Endothelial cell of umbilical vein (primary cell): Measurements from ENCODE around the gene SLC6A1. TPM values are rescaled to one million over a fixed set of nuclear protein-coding genes. Genes with fewer than 3 reads are reported as not detected.

ENCODE experiments used
- BruUV-seq: library from RNA; stranded (reverse); fragments of 400-500 nt; replicated peaks from 2 replicates; lab custom pipeline; 2021; lab: Mats Ljungman, UMichigan
- CTCF ChIA-PET: fragments of 300-600, 350-600 bp; sonication (Branson Sonifier 250); formaldehyde crosslinking; loops from one replicate; lab custom pipeline; 2021; ENCODE audit warnings: antibody characterized with exemption, inconsistent platforms; lab: Charles Lee
- POLR2A ChIA-PET: fragments of 300-600, 350-600 bp; sonication (Branson Sonifier 250); formaldehyde crosslinking; loops from one replicate; lab custom pipeline; 2021; ENCODE audit warnings: antibody characterized with exemption, inconsistent platforms; lab: Charles Lee
- DNase-seq: peaks from one replicate; pipeline ENCODE4 v3.0.0-alpha.2; 2011; ENCODE audit warnings: low read depth, low spot score
- FAIRE-seq: peaks from 2 replicates; lab custom pipeline; 2011; peaks lifted over from hg19 to GRCh38; lab: Jason Lieb, UNC
- H2AFZ ChIP-seq: 2 replicates; pipeline ENCODE4 v1.6.0; 2012; ENCODE audit warnings: low read depth, low read length, control low read depth, inconsistent platforms
- H3K27ac ChIP-seq: 2 replicates; pipeline ENCODE4 v1.5.1; 2011; ENCODE audit warnings: low read depth, mild to moderate bottlenecking, control low read depth, low read length, moderate library complexity; ENCODE audit not compliant: insufficient read depth
- H3K27me3 ChIP-seq, 2 experiments: 2 replicates each; pipeline versions ENCODE4 v1.6.0 to v1.6.1; 2011; ENCODE audit warnings: low read length in 2 of 2, mixed read lengths in 1 of 2; ENCODE audit not compliant: control insufficient read depth in 2 of 2, insufficient read depth in 2 of 2
- H3K36me3 ChIP-seq, 2 experiments: 2 replicates in 1 of 2; 3 replicates in 1 of 2; pipeline ENCODE4 v1.5.1; 2011; ENCODE audit warnings: low read length in 2 of 2, mild to moderate bottlenecking in 1 of 2, moderate library complexity in 1 of 2; ENCODE audit not compliant: control insufficient read depth in 2 of 2, insufficient read depth in 2 of 2; ENCODE audit errors: extremely low read depth in 1 of 2
- H3K4me1 ChIP-seq: 3 replicates; pipeline ENCODE4 v1.5.1; 2011; ENCODE audit warnings: mild to moderate bottlenecking, low read length; ENCODE audit not compliant: control insufficient read depth, insufficient read depth; ENCODE audit errors: extremely low read depth
- H3K4me2 ChIP-seq: 2 replicates; pipeline ENCODE4 v1.6.1; 2011; ENCODE audit warnings: low read length, control low read depth, mixed read lengths; ENCODE audit not compliant: insufficient read depth
- H3K4me3 ChIP-seq, 3 experiments: fragments of 200-600 bp in 1 of 3; sonication (generic), shearing (Covaris generic) in 1 of 3; replicated peaks in 1 of 3; 2 replicates each; pipeline ENCODE4 v1.5.1; 2011 to 2016; ENCODE audit warnings: control low read depth in 3 of 3, low read length in 3 of 3, mild to moderate bottlenecking in 2 of 3, inconsistent platforms in 1 of 3, low read depth in 1 of 3, moderate library complexity in 1 of 3; ENCODE audit not compliant: insufficient read depth in 1 of 3
- H3K79me2 ChIP-seq: 2 replicates; pipeline ENCODE4 v1.6.0; 2012; ENCODE audit warnings: low read length, inconsistent platforms; ENCODE audit not compliant: control insufficient read depth, insufficient read depth
- H3K9ac ChIP-seq: replicated peaks from 2 replicates; pipeline ENCODE3; 2011; ENCODE audit warnings: low read length, control low read depth; ENCODE audit not compliant: insufficient read depth; ENCODE audit errors: extremely low read depth
- H3K9me1 ChIP-seq: replicated peaks from 3 replicates; pipeline ENCODE4 v1.6.0; 2011; ENCODE audit warnings: mild to moderate bottlenecking, low read length; ENCODE audit not compliant: control insufficient read depth, insufficient read depth; ENCODE audit errors: extremely low read depth
- H3K9me3 ChIP-seq: replicated peaks from 2 replicates; pipeline ENCODE4 v1.5.1; 2012; ENCODE audit warnings: low read length, inconsistent platforms; ENCODE audit not compliant: control insufficient read depth, insufficient read depth
- H4K20me1 ChIP-seq: replicated peaks from 2 replicates; pipeline ENCODE3; 2011; ENCODE audit warnings: mild to moderate bottlenecking, low read length; ENCODE audit not compliant: control insufficient read depth, insufficient read depth; ENCODE audit errors: extremely low read depth
- EZH2 ChIP-seq: IDR thresholded peaks from 2 replicates; pipeline ENCODE4 v1.6.1; 2012; ENCODE audit warnings: borderline replicate concordance, low read depth, mild to moderate bottlenecking, moderate library complexity, low read length, inconsistent platforms; ENCODE audit not compliant: severe bottlenecking
- FOS ChIP-seq: IDR thresholded peaks from 2 replicates; pipeline ENCODE4 v1.6.1; 2011; ENCODE audit warnings: mild to moderate bottlenecking, low read length, moderate library complexity, borderline replicate concordance; ENCODE audit not compliant: insufficient read depth
- GATA2 ChIP-seq: IDR thresholded peaks from 2 replicates; pipeline ENCODE4 v1.7.0; 2011; ENCODE audit warnings: low read depth, mild to moderate bottlenecking, moderate library complexity, mixed read lengths, low read length; ENCODE audit not compliant: insufficient read length, insufficient read depth
- JUN ChIP-seq: IDR thresholded peaks from 2 replicates; pipeline ENCODE4 v1.6.1; 2011; ENCODE audit warnings: borderline replicate concordance, low read depth; ENCODE audit not compliant: insufficient read length, insufficient read depth
- MAX ChIP-seq: IDR thresholded peaks from 2 replicates; pipeline ENCODE4 v1.6.1; 2011; ENCODE audit not compliant: insufficient read depth, insufficient read length
- MYC ChIP-seq: IDR thresholded peaks from one replicate; pipeline ENCODE4 v1.6.1; 2011; ENCODE audit warnings: mild to moderate bottlenecking, low read depth, low read length
- POLR2A ChIP-seq: IDR thresholded peaks from 2 replicates; pipeline ENCODE4 v1.6.1; 2012; ENCODE audit warnings: low read depth, mild to moderate bottlenecking, control low read depth, low read length
- POLR2AphosphoS5 ChIP-seq: IDR thresholded peaks from 2 replicates; pipeline ENCODE4 v1.6.1; 2012; ENCODE audit warnings: low read depth, mild to moderate bottlenecking, control low read depth, low read length, moderate library complexity; ENCODE audit not compliant: insufficient read depth
- dilution Hi-C: fragments of 300-500 bp; cut with MboI; formaldehyde crosslinking; loops from one replicate; pipeline ENCODE4 v1.15.0; 2019; ENCODE audit warnings: low sequenced_read_pairs; ENCODE audit not compliant: extremely low pct_ligation_motif_present
- intact Hi-C: fragments of 100-400 bp; cut with micrococcal nuclease; formaldehyde crosslinking; loops from one replicate; pipeline ENCODE4 v1.10.0; 2022
- polyA plus RNA-seq, 4 experiments: library from polyadenylated mRNA; depleted of rRNA in 3 of 4; stranded (reverse) in 3 of 4; unstranded in 1 of 4; fragments of >200 nt; gene quantifications; 2 replicates each; pipeline versions ENCODE4 v1.2.1 to v1.2.3, GENCODE V29; 2011 to 2012; ENCODE audit warnings: missing spikeins in 1 of 4
- total RNA-seq: library from RNA; stranded (reverse); gene quantifications from 2 replicates; pipeline ENCODE4 v1.2.3, GENCODE V29; 2021
- TF ChIP-seq, protein P1 (sequence below), 2 donors: IDR thresholded peaks; 1 replicate in 1 of 2; 2 replicates in 1 of 2; pipeline ENCODE4 v1.5.1; 2011; ENCODE audit warnings: low read length in 2 of 2, mild to moderate bottlenecking in 2 of 2, moderate library complexity in 2 of 2, control low read depth in 1 of 2, inconsistent platforms in 1 of 2, low read depth in 1 of 2; ENCODE audit not compliant: insufficient read depth in 1 of 2; ENCODE audit errors: extremely low read depth in 1 of 2

SLC6A1 gene
- total and polyA plus RNA-seq, 2 donors (not counting 3 experiments of a cell fraction or from before 2014, with no cell fraction given), result not detected

- dilution Hi-C loops (no loop called here), intact Hi-C loops (no loop called here)
- BruUV-seq, result no TSS peak
- Histone ChIP-seq H3K9ac (no peak overlapping the region), H3K4me2 (no peak overlapping the region), H3K27me3 (peaks cover 0 to 2% of the 10 kb centered on the region in 2 experiments), H3K9me1 (no peaks in the 10 kb centered on the region), H4K20me1 (no peaks in the 10 kb centered on the region), H3K9me3 (no peaks in the 10 kb centered on the region), H2AFZ (no peak overlapping the region), H3K27ac (no peak overlapping the region), H3K36me3 (no peaks in the 10 kb centered on the region), H3K79me2 (no peaks in the 10 kb centered on the region), H3K4me1 (no peaks in the 10 kb centered on the region), H3K4me3 (no peak overlapping the region)
- no peak for FAIRE-seq
- POLR2A ChIA-PET, result no interaction called here
- DNase-seq, result no peak
- CTCF ChIA-PET, result interaction anchor here (0.8 to 1.0 kb wide), 3 partner anchors 9 to 71 kb away, joined by 3 to 4 read pairs (median 3); no protein-coding TSS in a partner anchor
- TF ChIP-seq, protein P1, sequence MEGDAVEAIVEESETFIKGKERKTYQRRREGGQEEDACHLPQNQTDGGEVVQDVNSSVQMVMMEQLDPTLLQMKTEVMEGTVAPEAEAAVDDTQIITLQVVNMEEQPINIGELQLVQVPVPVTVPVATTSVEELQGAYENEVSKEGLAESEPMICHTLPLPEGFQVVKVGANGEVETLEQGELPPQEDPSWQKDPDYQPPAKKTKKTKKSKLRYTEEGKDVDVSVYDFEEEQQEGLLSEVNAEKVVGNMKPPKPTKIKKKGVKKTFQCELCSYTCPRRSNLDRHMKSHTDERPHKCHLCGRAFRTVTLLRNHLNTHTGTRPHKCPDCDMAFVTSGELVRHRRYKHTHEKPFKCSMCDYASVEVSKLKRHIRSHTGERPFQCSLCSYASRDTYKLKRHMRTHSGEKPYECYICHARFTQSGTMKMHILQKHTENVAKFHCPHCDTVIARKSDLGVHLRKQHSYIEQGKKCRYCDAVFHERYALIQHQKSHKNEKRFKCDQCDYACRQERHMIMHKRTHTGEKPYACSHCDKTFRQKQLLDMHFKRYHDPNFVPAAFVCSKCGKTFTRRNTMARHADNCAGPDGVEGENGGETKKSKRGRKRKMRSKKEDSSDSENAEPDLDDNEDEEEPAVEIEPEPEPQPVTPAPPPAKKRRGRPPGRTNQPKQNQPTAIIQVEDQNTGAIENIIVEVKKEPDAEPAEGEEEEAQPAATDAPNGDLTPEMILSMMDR (IDR thresholded peaks at IDR 0.05; ENCODE audit: extremely low read depth in 1 of 2, insufficient read depth in 1 of 2, low read depth in 1 of 2, low read length in 2 of 2), result no peak
- no peak for TF ChIP-seq GATA2
- TF ChIP-seq FOS, result no peak
- TF ChIP-seq POLR2A, result no peak
- no peak for TF ChIP-seq MYC
- TF ChIP-seq EZH2, result no peak
- TF ChIP-seq MAX, result no peak
- no peak for TF ChIP-seq POLR2AphosphoS5
- TF ChIP-seq JUN, result no peak
Measured at GRCh38 chr3:11084098-11084497, 91.5 kb downstream of the SLC6A1 start.
